OCI-LY7 (cell line): ENCODE measurements around the gene ABHD10. TPM values are rescaled to one million over a fixed set of nuclear protein-coding genes. Genes with fewer than 3 reads are reported as not detected.

Experiments
- BruUV-seq: library from RNA; stranded (reverse); fragments of 400-500 nt; replicated peaks from 2 replicates; lab custom pipeline; 2021; lab: Mats Ljungman, UMichigan
- CTCF ChIA-PET: fragments of 300-600 bp; sonication (Branson Sonifier 250); formaldehyde crosslinking; loops from one replicate; lab custom pipeline; 2022; ENCODE audit warnings: antibody characterized with exemption; ENCODE audit not compliant: unreplicated experiment; lab: Charles Lee
- POLR2A ChIA-PET: fragments of 300-600 bp; sonication (Branson Sonifier 250); formaldehyde crosslinking; loops from one replicate; lab custom pipeline; 2022; ENCODE audit warnings: antibody characterized with exemption; lab: Charles Lee
- DNase-seq: peaks from one replicate; pipeline ENCODE4 v3.0.0-alpha.2; 2015; ENCODE audit warnings: low spot score
- H2AFZ ChIP-seq: fragments of 200-600 bp; sonication (generic), shearing (Covaris generic); 2 replicates; pipeline ENCODE4 v1.6.1; 2014; ENCODE audit warnings: mild to moderate bottlenecking, antibody characterized with exemption, low read length, moderate library complexity
- H3K27ac ChIP-seq: fragments of 200-600 bp; sonication (generic); 2 replicates; pipeline ENCODE4 v1.5.1; 2014; ENCODE audit warnings: mixed run types, low read depth, mild to moderate bottlenecking, moderate library complexity, low read length, inconsistent platforms; ENCODE audit not compliant: poor library complexity, severe bottlenecking
- H3K36me3 ChIP-seq: fragments of 200-600 bp; sonication (generic); 2 replicates; pipeline ENCODE4 v1.6.1; 2014; ENCODE audit warnings: mild to moderate bottlenecking, antibody characterized with exemption, low read length, moderate library complexity, mixed read lengths; ENCODE audit not compliant: insufficient read depth
- H3K4me1 ChIP-seq: fragments of 200-600 bp; sonication (generic); 2 replicates; pipeline ENCODE4 v1.5.1; 2014; ENCODE audit warnings: mild to moderate bottlenecking, low read length; ENCODE audit not compliant: insufficient read depth, poor library complexity, severe bottlenecking
- H3K4me2 ChIP-seq: fragments of 200-600 bp; sonication (generic); 2 replicates; pipeline ENCODE4 v1.6.1; 2014; ENCODE audit warnings: mild to moderate bottlenecking, low read length
- H3K4me3 ChIP-seq: fragments of 200-600 bp; sonication (generic); 2 replicates; pipeline ENCODE4 v1.5.1; 2014; ENCODE audit warnings: mild to moderate bottlenecking, low read depth, low read length; ENCODE audit not compliant: poor library complexity, severe bottlenecking
- H3K79me2 ChIP-seq: fragments of 200-600 bp; sonication (generic); 2 replicates; pipeline ENCODE4 v1.6.1; 2016; ENCODE audit warnings: low read depth, mild to moderate bottlenecking, low read length, moderate library complexity, mixed read lengths; ENCODE audit not compliant: insufficient read depth
- H3K9me2 ChIP-seq: fragments of 200-600 bp; sonication (generic); 2 replicates; pipeline ENCODE4 v1.6.1; 2016; ENCODE audit warnings: mild to moderate bottlenecking, low read length, mixed read lengths; ENCODE audit not compliant: insufficient read depth
- H3K9me3 ChIP-seq: fragments of 200-600 bp; sonication (generic); 2 replicates; pipeline ENCODE4 v1.6.1; 2014; ENCODE audit warnings: mild to moderate bottlenecking, mixed run types, low read length, mixed read lengths
- H4K20me1 ChIP-seq: fragments of 200-600 bp; sonication (generic); 2 replicates; pipeline ENCODE4 v1.6.1; 2014; ENCODE audit warnings: mild to moderate bottlenecking, antibody characterized with exemption, low read length, moderate library complexity, mixed read lengths; ENCODE audit not compliant: insufficient read depth
- CTCF ChIP-seq: fragments of 200-600 bp; sonication (generic); conservative IDR thresholded peaks from 2 replicates; pipeline ENCODE4 v1.5.1; 2014; ENCODE audit warnings: mild to moderate bottlenecking, antibody characterized with exemption, low read length, moderate library complexity, mixed read lengths
- EZH2phosphoT487 ChIP-seq: fragments of 200-600 bp; sonication (generic); IDR thresholded peaks from 2 replicates; pipeline ENCODE4 v1.6.1; 2018; ENCODE audit warnings: low read depth, borderline replicate concordance, mild to moderate bottlenecking, mixed run types, antibody characterized with exemption, low read length, moderate library complexity, mixed read lengths
- intact Hi-C: fragments of 100-400 bp; cut with micrococcal nuclease; formaldehyde crosslinking; loops from one replicate; pipeline ENCODE4 v1.10.0; 2022; ENCODE audit not compliant: unreplicated experiment
- total RNA-seq, 2 experiments: library from RNA; depleted of rRNA in 1 of 2; stranded (reverse); fragments of >200 nt in 1 of 2; shearing (Covaris generic) in 1 of 2; gene quantifications; 2 replicates each; pipeline ENCODE4 v1.2.3, GENCODE V29; 2014 to 2022

The ABHD10 gene
- total RNA-seq, 2 experiments from 2014 or later: 40.8 to 46.5 TPM

- H4K20me1 ChIP-seq: no peaks in the 10 kb centered on the region
- intact Hi-C loops: no loop called here
- H3K36me3 ChIP-seq: no peaks in the 10 kb centered on the region
- no peak for DNase-seq
- no peaks in the 10 kb centered on the region for H3K79me2 ChIP-seq
- POLR2A ChIA-PET: interaction anchor here (0.9 to 1.4 kb wide), 7 partner anchors 8 to 302 kb away, joined by 3 to 6 read pairs (median 3); partner anchors contain the start of gene ABHD10
- BruUV-seq: no TSS peak
- H3K4me2 ChIP-seq: no peak overlapping the region
- no peaks in the 10 kb centered on the region for H3K9me2 ChIP-seq
- H3K27ac ChIP-seq: no peak overlapping the region
- no peak overlapping the region for H3K4me3 ChIP-seq
- no peaks in the 10 kb centered on the region for H3K9me3 ChIP-seq
- CTCF ChIA-PET: interaction anchor here (0.6 to 1.4 kb wide), 5 partner anchors 248 to 1322 kb away, joined by 3 to 4 read pairs (median 4); no protein-coding TSS in a partner anchor
- peaks cover 6% of the 10 kb centered on the region for H3K4me1 ChIP-seq
- no peak for TF ChIP-seq EZH2phosphoT487
- no peak for TF ChIP-seq CTCF
- H2AFZ ChIP-seq: no peak overlapping the region
Measured at GRCh38 chr3:111968319-111969054, 10.3 kb upstream of the ABHD10 start.

GRCh38 chr3:111970376-111970775 is 8.4 kb upstream of the ABHD10 start:
- ChIA-PET POLR2A (interaction anchor here (0.8 to 1.8 kb wide), 4 partner anchors 9 to 302 kb away, joined by 3 to 9 read pairs (median 4); partner anchors contain the start of gene ABHD10), CTCF (no interaction called here)
- no TSS peak for BruUV-seq
- Histone ChIP-seq H3K27ac (no peak overlapping the region), H3K9me2 (no peaks in the 10 kb centered on the region), H2AFZ (no peak overlapping the region), H3K4me1 (peaks cover 6% of the 10 kb centered on the region), H3K36me3 (no peaks in the 10 kb centered on the region), H3K9me3 (no peaks in the 10 kb centered on the region), H3K79me2 (no peaks in the 10 kb centered on the region), H3K4me3 (no peak overlapping the region), H3K4me2 (no peak overlapping the region), H4K20me1 (no peaks in the 10 kb centered on the region)
- TF ChIP-seq EZH2phosphoT487: no peak
- TF ChIP-seq CTCF: no peak
- intact Hi-C loops: no loop called here
- no peak for DNase-seq

GRCh38 chr3:111971533-111972130 is 7.2 kb upstream of the ABHD10 start:
- POLR2A ChIA-PET: interaction anchor here (0.9 to 1.3 kb wide), 2 partner anchors 10 to 303 kb away, joined by 4 read pairs; no protein-coding TSS in a partner anchor
- H3K36me3 ChIP-seq: no peaks in the 10 kb centered on the region
- no peak for TF ChIP-seq EZH2phosphoT487
- TF ChIP-seq CTCF: no peak
- H3K4me3 ChIP-seq: no peak overlapping the region
- H3K27ac ChIP-seq: no peak overlapping the region
- H3K9me3 ChIP-seq: no peaks in the 10 kb centered on the region
- no peaks in the 10 kb centered on the region for H3K79me2 ChIP-seq
- H4K20me1 ChIP-seq: no peaks in the 10 kb centered on the region
- H3K4me1 ChIP-seq: peaks cover 6% of the 10 kb centered on the region
- no peak overlapping the region for H3K4me2 ChIP-seq
- no peak for DNase-seq
- no TSS peak for BruUV-seq
- intact Hi-C loops: no loop called here
- no peak overlapping the region for H2AFZ ChIP-seq
- CTCF ChIA-PET: no interaction called here
- no peaks in the 10 kb centered on the region for H3K9me2 ChIP-seq
